Liver (tissue), 9 donors: ENCODE results near the gene DNAH8. TPM values are rescaled to one million over a fixed set of nuclear protein-coding genes. Genes with fewer than 3 reads are reported as not detected.

ENCODE experiments used
- DNase-seq: peaks from one replicate; pipeline ENCODE4 v3.0.0-alpha.2; 2017; ENCODE audit warnings: low spot score
- H3K27ac ChIP-seq, 2 donors: one replicate each; pipeline ENCODE4 v1.7.0; 2013; ENCODE audit warnings: inconsistent platforms in 2 of 2, low read length in 2 of 2, control low read depth in 1 of 2, low read depth in 1 of 2, mild to moderate bottlenecking in 1 of 2
- H3K27me3 ChIP-seq, 4 donors: one replicate each; pipeline versions ENCODE4 v1.6.1 to v1.7.0; 2013; ENCODE audit warnings: low read length in 3 of 4, inconsistent platforms in 1 of 4, mild to moderate bottlenecking in 1 of 4, moderate library complexity in 1 of 4; ENCODE audit not compliant: control insufficient read depth in 4 of 4, insufficient read depth in 4 of 4
- H3K36me3 ChIP-seq, 4 donors: one replicate each; pipeline versions ENCODE4 v1.6.1 to v1.7.0; 2013; ENCODE audit warnings: low read length in 3 of 4, mild to moderate bottlenecking in 3 of 4, low read depth in 1 of 4, moderate library complexity in 1 of 4; ENCODE audit not compliant: control insufficient read depth in 4 of 4, insufficient read depth in 3 of 4
- H3K4me1 ChIP-seq, 4 donors: one replicate each; pipeline versions ENCODE4 v1.6.1 to v1.7.0; 2013; ENCODE audit warnings: low read length in 3 of 4, mild to moderate bottlenecking in 3 of 4, moderate library complexity in 1 of 4; ENCODE audit not compliant: control insufficient read depth in 4 of 4, insufficient read depth in 4 of 4
- H3K4me3 ChIP-seq, 3 donors: one replicate each; pipeline versions ENCODE4 v1.6.1 to v1.7.0; 2013; ENCODE audit warnings: low read length in 3 of 3, control low read depth in 1 of 3, low read depth in 1 of 3, mild to moderate bottlenecking in 1 of 3
- H3K9ac ChIP-seq, 2 donors: one replicate each; pipeline ENCODE4 v1.7.0; 2013; ENCODE audit warnings: low read length in 2 of 2, mild to moderate bottlenecking in 2 of 2, moderate library complexity in 2 of 2, control low read depth in 1 of 2, low read depth in 1 of 2
- H3K9me3 ChIP-seq, 4 donors: one replicate each; pipeline versions ENCODE4 v1.6.1 to v1.7.0; 2013; ENCODE audit warnings: low read length in 3 of 4; ENCODE audit not compliant: control insufficient read depth in 4 of 4
- CTCF ChIP-seq: fragments of 150-350 bp; IDR thresholded peaks from 2 replicates; pipeline ENCODE4 v1.5.1; 2017; ENCODE audit warnings: improper control_type of control experiment, low read depth, low read length; ENCODE audit not compliant: missing input control
- EGR1 ChIP-seq, 2 donors: IDR thresholded peaks; 2 replicates each; pipeline ENCODE4 v1.6.1; 2016 to 2018; ENCODE audit warnings: antibody characterized with exemption in 2 of 2, low read depth in 2 of 2
- FOXA1 ChIP-seq: IDR thresholded peaks from 2 replicates; pipeline ENCODE4 v1.6.1; 2016; ENCODE audit warnings: antibody characterized with exemption
- FOXA2 ChIP-seq: IDR thresholded peaks from 2 replicates; pipeline ENCODE4 v1.6.1; 2016; ENCODE audit warnings: antibody characterized with exemption
- HNF4A ChIP-seq, 2 donors: conservative IDR thresholded peaks; 2 replicates each; pipeline ENCODE4 v1.6.1; 2016; ENCODE audit warnings: antibody characterized with exemption in 2 of 2, mild to moderate bottlenecking in 2 of 2
- HNF4G ChIP-seq: IDR thresholded peaks from 2 replicates; pipeline ENCODE4 v1.6.1; 2016; ENCODE audit warnings: antibody characterized with exemption
- JUND ChIP-seq, 2 donors: IDR thresholded peaks; 2 replicates each; pipeline ENCODE4 v1.6.1; 2016; ENCODE audit warnings: antibody characterized with exemption in 2 of 2
- MAX ChIP-seq: IDR thresholded peaks from 2 replicates; pipeline ENCODE4 v1.6.1; 2016; ENCODE audit warnings: antibody characterized with exemption
- NR2F2 ChIP-seq: IDR thresholded peaks from 2 replicates; pipeline ENCODE4 v1.6.1; 2016; ENCODE audit warnings: antibody characterized with exemption
- RAD21 ChIP-seq, 2 donors: IDR thresholded peaks; 2 replicates each; pipeline ENCODE4 v1.6.1; 2016; ENCODE audit warnings: antibody characterized with exemption in 2 of 2, mild to moderate bottlenecking in 2 of 2
- REST ChIP-seq: IDR thresholded peaks from 2 replicates; pipeline ENCODE4 v1.6.1; 2016; ENCODE audit warnings: antibody characterized with exemption, mild to moderate bottlenecking
- RXRA ChIP-seq, 2 donors: IDR thresholded peaks; 2 replicates each; pipeline ENCODE4 v1.6.1; 2017 to 2018; ENCODE audit warnings: antibody characterized with exemption in 2 of 2, mild to moderate bottlenecking in 1 of 2
- SP1 ChIP-seq: IDR thresholded peaks from 2 replicates; pipeline ENCODE4 v1.6.1; 2018; ENCODE audit warnings: antibody characterized with exemption, mild to moderate bottlenecking
- TAF1 ChIP-seq: conservative IDR thresholded peaks from 2 replicates; pipeline ENCODE4 v1.6.1; 2016; ENCODE audit warnings: antibody characterized with exemption, mild to moderate bottlenecking
- YY1 ChIP-seq: IDR thresholded peaks from 2 replicates; pipeline ENCODE4 v1.6.1; 2016; ENCODE audit warnings: antibody characterized with exemption, mild to moderate bottlenecking
- ZBTB33 ChIP-seq: IDR thresholded peaks from 2 replicates; pipeline ENCODE4 v1.6.1; 2016; ENCODE audit warnings: antibody characterized with exemption
- WGBS: extraction: QIAGEN DNeasy Blood & Tissue Kit; methylation state at CpG from one replicate; pipeline ENCODE4 v1.1.7; 2013; 5-methylcytosine and 5-hydroxymethylcytosine counted together
- polyA plus RNA-seq, 2 donors: library from polyadenylated mRNA; stranded (reverse) in 1 of 2; unstranded in 1 of 2; fragments of 200-250 nt in 1 of 2; fragments of >200 nt in 1 of 2; fragmentation: Nextera tagmentation in 1 of 2; extraction: Ambion mirVana in 1 of 2; gene quantifications; one replicate each; pipeline versions ENCODE4 v1.2.1 to v1.2.3, GENCODE V29; 2013 to 2015
- total RNA-seq, 2 donors: library from RNA; depleted of rRNA; stranded (reverse); fragments of >200 nt; gene quantifications; one replicate each; pipeline ENCODE4 v1.2.3, GENCODE V29; 2014
- donor health status: healthy.
- donor health status: healthy.
- donor health status: healthy.
- donor health status: healthy.
- donor health status: healthy.

DNAH8 gene
- total and polyA plus RNA-seq, 4 donors, result under 0.01 to 0.05 TPM; not detected in 2

GRCh38 chr6:39068391-39068790 is 353.3 kb downstream of the DNAH8 start:
- no peak overlapping the region for H3K27ac ChIP-seq
- no peak overlapping the region for H3K9ac ChIP-seq
- no peaks in the 10 kb centered on the region for H3K4me1 ChIP-seq
- H3K27me3 ChIP-seq, result no peaks in the 10 kb centered on the region
- no peaks in the 10 kb centered on the region for H3K9me3 ChIP-seq
- DNase-seq, result no peak
- TF ChIP-seq NR2F2 (no peak), SP1 (no peak), EGR1 (IDR thresholded peaks at IDR 0.05; ENCODE audit: low read depth in 2 of 2) (no peak), FOXA2 (no peak), RXRA (IDR thresholded peaks at IDR 0.05) (no peak), RAD21 (IDR thresholded peaks at IDR 0.05) (no peak), FOXA1 (no peak), ZBTB33 (no peak), MAX (no peak), REST (no peak)
- no peaks in the 10 kb centered on the region for H3K36me3 ChIP-seq
- 90% methylated on average over 7 of the region's 7 CpGs for WGBS
- H3K4me3 ChIP-seq, result no peak overlapping the region

- no peaks in the 10 kb centered on the region for H3K27me3 ChIP-seq
- DNase-seq, result no peak
- no peaks in the 10 kb centered on the region for H3K9me3 ChIP-seq
These were observed 357.7 kb downstream of the DNAH8 start for GRCh38 chr6:39072830-39073229.

GRCh38 chr6:39073471-39074355 is 358.6 kb downstream of the DNAH8 start:
- no peaks in the 10 kb centered on the region for H3K4me1 ChIP-seq

More at GRCh38 chr6:39072830-39073229, 357.7 kb downstream of the DNAH8 start:
- WGBS, result 95% methylated on average over 9 of the region's 9 CpGs
- no peak overlapping the region for H3K27ac ChIP-seq
- H3K9ac ChIP-seq, result no peak overlapping the region
- H3K4me1 ChIP-seq, result no peaks in the 10 kb centered on the region
- H3K36me3 ChIP-seq, result no peaks in the 10 kb centered on the region
- TF ChIP-seq RAD21 (IDR thresholded peaks at IDR 0.05), result no peak
- no peak overlapping the region for H3K4me3 ChIP-seq

More at GRCh38 chr6:39073471-39074355, 358.6 kb downstream of the DNAH8 start:
- TF ChIP-seq MAX (no peak), SP1 (no peak), RAD21 (IDR thresholded peaks at IDR 0.05) (no peak), JUND (IDR thresholded peaks at IDR 0.05) (no peak), HNF4G (no peak), HNF4A (conservative IDR thresholded peaks at IDR 0.05) (no peak), EGR1 (IDR thresholded peaks at IDR 0.05; ENCODE audit: low read depth in 2 of 2) (no peak), RXRA (IDR thresholded peaks at IDR 0.05) (no peak), CTCF (no peak), YY1 (no peak), NR2F2 (no peak), TAF1 (no peak)
- Histone ChIP-seq H3K9me3 (no peaks in the 10 kb centered on the region), H3K27me3 (no peaks in the 10 kb centered on the region), H3K9ac (no peak overlapping the region), H3K27ac (no peak overlapping the region), H3K4me3 (no peak overlapping the region), H3K36me3 (no peaks in the 10 kb centered on the region)
- no peak for DNase-seq
- WGBS, result 91% methylated on average over 17 of the region's 17 CpGs
